ENCODE measurements around the gene RFLNA. TPM values are rescaled to one million over a fixed set of nuclear protein-coding genes. Genes with fewer than 3 reads are reported as not detected.

RFLNA gene
- polyA plus RNA-seq, 1 donor from 2014 or later, result 9.6 TPM

GRCh38 chr12:124327362-124328043, 32.6 kb downstream of the RFLNA start:
- Histone ChIP-seq H3K4me3 (ENCODE audit: low read length) (no peak overlapping the region), H3K9me3 (ENCODE audit: low read length) (peaks cover 14% of the 10 kb centered on the region), H4K20me1 (ENCODE audit: insufficient read depth) (no peaks in the 10 kb centered on the region), H3K27ac (ENCODE audit: low read length) (no peak overlapping the region), H3K9ac (ENCODE audit: low read length) (no peak overlapping the region), H3K4me2 (ENCODE audit: low read length) (no peak overlapping the region), H3K9me2 (ENCODE audit: insufficient read depth, low read length) (no peaks in the 10 kb centered on the region), H3F3A (ENCODE audit: insufficient read depth, low read length, poor library complexity, severe bottlenecking) (no peaks in the 10 kb centered on the region), H3K36me3 (ENCODE audit: insufficient read depth, low read length) (peaks cover 14% of the 10 kb centered on the region), H3K79me2 (replicated peaks; ENCODE audit: insufficient read depth, low read length) (no peaks in the 10 kb centered on the region), H3K27me3 (ENCODE audit: insufficient read depth, low read depth, low read length) (no peaks in the 10 kb centered on the region), H2AFZ (ENCODE audit: low read depth, low read length) (no peak overlapping the region)
- TF ChIP-seq CTCF (IDR thresholded peaks at IDR 0.05; ENCODE audit: poor library complexity, severe bottlenecking) (no peak), SMC3 (conservative IDR thresholded peaks at IDR 0.05; ENCODE audit: poor library complexity) (no peak), RAD21 (conservative IDR thresholded peaks at IDR 0.05) (no peak), REST (IDR thresholded peaks at IDR 0.05; ENCODE audit: borderline replicate concordance) (no peak), EZH2 (IDR thresholded peaks at IDR 0.05; ENCODE audit: borderline replicate concordance, insufficient read depth, low read length, poor library complexity, severe bottlenecking) (no peak), POLR2AphosphoS5 (IDR thresholded peaks at IDR 0.05) (no peak), EP300 (conservative IDR thresholded peaks at IDR 0.05; ENCODE audit: poor library complexity, severe bottlenecking) (no peak)

- Histone ChIP-seq H3K79me2 (replicated peaks; ENCODE audit: insufficient read depth, low read length) (no peaks in the 10 kb centered on the region), H3K27me3 (ENCODE audit: insufficient read depth, low read depth, low read length) (no peaks in the 10 kb centered on the region), H2AFZ (ENCODE audit: low read depth, low read length) (no peak overlapping the region), H3K27ac (ENCODE audit: low read length) (no peak overlapping the region), H3K9me2 (ENCODE audit: insufficient read depth, low read length) (no peaks in the 10 kb centered on the region), H3K4me2 (ENCODE audit: low read length) (no peak overlapping the region), H3K9ac (ENCODE audit: low read length) (no peak overlapping the region), H4K20me1 (ENCODE audit: insufficient read depth) (no peaks in the 10 kb centered on the region), H3K9me3 (ENCODE audit: low read length) (peaks cover 14% of the 10 kb centered on the region), H3K4me3 (ENCODE audit: low read length) (no peak overlapping the region), H3F3A (ENCODE audit: insufficient read depth, low read length, poor library complexity, severe bottlenecking) (no peaks in the 10 kb centered on the region), H3K36me3 (ENCODE audit: insufficient read depth, low read length) (peaks cover 14% of the 10 kb centered on the region)
- TF ChIP-seq EZH2 (IDR thresholded peaks at IDR 0.05; ENCODE audit: borderline replicate concordance, insufficient read depth, low read length, poor library complexity, severe bottlenecking) (no peak), TAF1 (IDR thresholded peaks at IDR 0.05; ENCODE audit: low read depth) (no peak), CTCF (IDR thresholded peaks at IDR 0.05; ENCODE audit: poor library complexity, severe bottlenecking) (no peak), SMC3 (conservative IDR thresholded peaks at IDR 0.05; ENCODE audit: poor library complexity) (no peak), EP300 (conservative IDR thresholded peaks at IDR 0.05; ENCODE audit: poor library complexity, severe bottlenecking) (no peak), RAD21 (conservative IDR thresholded peaks at IDR 0.05) (no peak), REST (IDR thresholded peaks at IDR 0.05; ENCODE audit: borderline replicate concordance) (no peak), MXI1 (conservative IDR thresholded peaks at IDR 0.05; ENCODE audit: poor library complexity, severe bottlenecking) (no peak), POLR2AphosphoS5 (IDR thresholded peaks at IDR 0.05) (no peak)
Observed at GRCh38 chr12:124328116-124328515, 33.2 kb downstream of the RFLNA start.
